Tibial nerve (tissue), 3 donors: ENCODE measurements around the gene NRG4.

Experiments
- POLR2A ChIP-seq, 2 donors: fragments of 450-650 bp; IDR thresholded peaks; one replicate each; pipeline ENCODE4 v1.6.1; 2017; ENCODE audit warnings: antibody characterized with exemption in 2 of 2, mild to moderate bottlenecking in 2 of 2, moderate library complexity in 2 of 2
- TF ChIP-seq, protein P1 (sequence below), 5 experiments: fragments of 200-600 bp in 3 of 5; fragments of 450-650 bp in 2 of 5; sonication (generic) in 3 of 5; IDR thresholded peaks; one replicate each; pipeline ENCODE4 v1.5.1; 2016 to 2019; ENCODE audit warnings: antibody characterized with exemption in 5 of 5, mild to moderate bottlenecking in 3 of 5, moderate library complexity in 2 of 5

DNA sequence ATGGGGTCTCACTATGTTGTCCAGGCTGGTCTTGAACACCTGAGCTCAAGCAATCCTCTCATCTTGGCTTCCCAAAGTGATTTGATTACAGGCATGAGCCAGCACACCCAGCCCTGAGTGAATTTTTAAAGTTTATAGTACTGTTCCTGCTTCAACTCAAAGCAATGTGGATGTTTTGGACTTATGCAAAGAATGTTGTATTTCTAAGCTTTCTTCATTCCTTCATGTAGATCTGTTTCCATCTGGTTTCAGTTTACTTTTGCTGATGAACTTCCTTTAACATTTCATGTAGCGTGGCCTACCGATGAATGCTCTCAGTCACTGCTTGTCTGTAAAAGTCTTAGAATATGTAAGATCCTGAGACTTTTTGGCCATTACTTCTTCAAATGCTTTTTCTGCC lies 23.2 kb downstream of the NRG4 start:
- no peak for TF ChIP-seq POLR2A (IDR thresholded peaks at IDR 0.05)
- TF ChIP-seq, protein P1, sequence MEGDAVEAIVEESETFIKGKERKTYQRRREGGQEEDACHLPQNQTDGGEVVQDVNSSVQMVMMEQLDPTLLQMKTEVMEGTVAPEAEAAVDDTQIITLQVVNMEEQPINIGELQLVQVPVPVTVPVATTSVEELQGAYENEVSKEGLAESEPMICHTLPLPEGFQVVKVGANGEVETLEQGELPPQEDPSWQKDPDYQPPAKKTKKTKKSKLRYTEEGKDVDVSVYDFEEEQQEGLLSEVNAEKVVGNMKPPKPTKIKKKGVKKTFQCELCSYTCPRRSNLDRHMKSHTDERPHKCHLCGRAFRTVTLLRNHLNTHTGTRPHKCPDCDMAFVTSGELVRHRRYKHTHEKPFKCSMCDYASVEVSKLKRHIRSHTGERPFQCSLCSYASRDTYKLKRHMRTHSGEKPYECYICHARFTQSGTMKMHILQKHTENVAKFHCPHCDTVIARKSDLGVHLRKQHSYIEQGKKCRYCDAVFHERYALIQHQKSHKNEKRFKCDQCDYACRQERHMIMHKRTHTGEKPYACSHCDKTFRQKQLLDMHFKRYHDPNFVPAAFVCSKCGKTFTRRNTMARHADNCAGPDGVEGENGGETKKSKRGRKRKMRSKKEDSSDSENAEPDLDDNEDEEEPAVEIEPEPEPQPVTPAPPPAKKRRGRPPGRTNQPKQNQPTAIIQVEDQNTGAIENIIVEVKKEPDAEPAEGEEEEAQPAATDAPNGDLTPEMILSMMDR (IDR thresholded peaks at IDR 0.05), result no peak
